ENCODE measurements around the gene DPEP2.

DNA sequence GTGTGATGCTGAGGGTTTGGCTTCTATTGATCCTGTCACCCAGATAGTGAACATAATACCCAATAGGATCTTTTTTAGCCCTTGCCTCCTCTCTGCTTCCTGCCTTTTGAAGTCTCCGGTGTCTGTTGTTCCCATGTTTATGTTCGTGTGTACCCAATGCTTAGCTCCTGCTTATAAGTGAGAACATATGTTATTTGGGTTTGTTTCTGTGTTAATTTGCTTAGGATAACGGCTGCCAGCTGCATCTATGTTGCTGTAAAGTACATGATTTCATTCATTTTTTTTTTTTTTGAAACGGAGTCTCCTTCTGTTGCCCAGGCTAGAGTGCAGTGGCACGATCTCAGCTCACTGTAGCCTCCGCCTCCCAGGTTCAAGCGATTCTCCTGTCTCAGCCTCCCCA, 46.8 kb upstream of the DPEP2 start:
- TF ChIP-seq, protein P1, sequence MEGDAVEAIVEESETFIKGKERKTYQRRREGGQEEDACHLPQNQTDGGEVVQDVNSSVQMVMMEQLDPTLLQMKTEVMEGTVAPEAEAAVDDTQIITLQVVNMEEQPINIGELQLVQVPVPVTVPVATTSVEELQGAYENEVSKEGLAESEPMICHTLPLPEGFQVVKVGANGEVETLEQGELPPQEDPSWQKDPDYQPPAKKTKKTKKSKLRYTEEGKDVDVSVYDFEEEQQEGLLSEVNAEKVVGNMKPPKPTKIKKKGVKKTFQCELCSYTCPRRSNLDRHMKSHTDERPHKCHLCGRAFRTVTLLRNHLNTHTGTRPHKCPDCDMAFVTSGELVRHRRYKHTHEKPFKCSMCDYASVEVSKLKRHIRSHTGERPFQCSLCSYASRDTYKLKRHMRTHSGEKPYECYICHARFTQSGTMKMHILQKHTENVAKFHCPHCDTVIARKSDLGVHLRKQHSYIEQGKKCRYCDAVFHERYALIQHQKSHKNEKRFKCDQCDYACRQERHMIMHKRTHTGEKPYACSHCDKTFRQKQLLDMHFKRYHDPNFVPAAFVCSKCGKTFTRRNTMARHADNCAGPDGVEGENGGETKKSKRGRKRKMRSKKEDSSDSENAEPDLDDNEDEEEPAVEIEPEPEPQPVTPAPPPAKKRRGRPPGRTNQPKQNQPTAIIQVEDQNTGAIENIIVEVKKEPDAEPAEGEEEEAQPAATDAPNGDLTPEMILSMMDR (IDR thresholded peaks at IDR 0.05; ENCODE audit: insufficient read depth, low read depth, low read length): no peak
- no peak for TF ChIP-seq EZH2 (IDR thresholded peaks at IDR 0.05; ENCODE audit: insufficient read depth, low read length)
